WTC11 (cell line): Measurements from ENCODE around the gene NFIA.

Source experiments
- ARID4B ChIP-seq: sonication (generic); formaldehyde crosslinking; IDR thresholded peaks from 2 replicates; pipeline ENCODE4 v1.8.0; 2023; ENCODE audit warnings: missing genetic modification reagents, mild to moderate bottlenecking, borderline replicate concordance
- ATF2 ChIP-seq: sonication (generic); formaldehyde crosslinking; IDR thresholded peaks from 2 replicates; pipeline ENCODE4 v1.8.1; 2022; ENCODE audit warnings: low read depth, missing genetic modification reagents, borderline replicate concordance
- CBFB ChIP-seq: sonication (generic); formaldehyde crosslinking; IDR thresholded peaks from 2 replicates; pipeline ENCODE4 v1.8.1; 2022; ENCODE audit warnings: mild to moderate bottlenecking, low read depth, missing genetic modification reagents
- CTCF ChIP-seq: fragments of 200-600 bp; IDR thresholded peaks from 2 replicates; pipeline ENCODE4 v1.8.0; 2022; ENCODE audit warnings: antibody characterized with exemption
- E2F4 ChIP-seq: sonication (generic); formaldehyde crosslinking; IDR thresholded peaks from 2 replicates; pipeline ENCODE4 v1.8.1; 2022; ENCODE audit warnings: low read depth, mild to moderate bottlenecking, moderate library complexity, missing genetic modification reagents, borderline replicate concordance
- ELF4 ChIP-seq: sonication (generic); formaldehyde crosslinking; IDR thresholded peaks from 2 replicates; pipeline ENCODE4 v1.8.1; 2022; ENCODE audit warnings: low read depth, mild to moderate bottlenecking, moderate library complexity, missing genetic modification reagents
- FOXJ3 ChIP-seq: sonication (generic); formaldehyde crosslinking; IDR thresholded peaks from 2 replicates; pipeline ENCODE4 v1.9.0; 2021; ENCODE audit warnings: missing genetic modification reagents, mild to moderate bottlenecking, borderline replicate concordance
- FOXP4 ChIP-seq: sonication (generic); formaldehyde crosslinking; IDR thresholded peaks from 2 replicates; pipeline ENCODE4 v1.8.0; 2022; ENCODE audit warnings: mild to moderate bottlenecking, missing genetic modification reagents
- MAX ChIP-seq: sonication (generic); formaldehyde crosslinking; IDR thresholded peaks from 2 replicates; pipeline ENCODE4 v1.8.0; 2022; ENCODE audit warnings: mild to moderate bottlenecking, missing genetic modification reagents
- NFE2L1 ChIP-seq: sonication (generic); formaldehyde crosslinking; IDR thresholded peaks from 2 replicates; pipeline ENCODE4 v1.8.1; 2023; ENCODE audit warnings: missing genetic modification reagents
- NR1H2 ChIP-seq: sonication (generic); formaldehyde crosslinking; IDR thresholded peaks from 2 replicates; pipeline ENCODE4 v1.9.0; 2021; ENCODE audit warnings: mild to moderate bottlenecking, moderate library complexity, missing genetic modification reagents
- SP1 ChIP-seq: sonication (generic); formaldehyde crosslinking; conservative IDR thresholded peaks from 2 replicates; pipeline ENCODE4 v1.8.1; 2022; ENCODE audit warnings: missing genetic modification reagents
- ZNF121 ChIP-seq: sonication (generic); formaldehyde crosslinking; IDR thresholded peaks from 2 replicates; pipeline ENCODE4 v1.8.0; 2023; ENCODE audit warnings: missing genetic modification reagents
- ZNF138 ChIP-seq: sonication (generic); formaldehyde crosslinking; conservative IDR thresholded peaks from 2 replicates; pipeline ENCODE4 v1.8.1; 2022; ENCODE audit warnings: mild to moderate bottlenecking, moderate library complexity, missing genetic modification reagents

GRCh38 chr1:61387829-61388228 is 305.5 kb downstream of the NFIA start:
- no peak for TF ChIP-seq CTCF
- no peak for TF ChIP-seq NR1H2 (CRISPR knock-in tag)
- no peak for TF ChIP-seq E2F4 (CRISPR knock-in tag)
- no peak for TF ChIP-seq ATF2 (CRISPR knock-in tag)
- no peak for TF ChIP-seq ZNF138 (CRISPR knock-in tag)
- no peak for TF ChIP-seq ZNF121
- no peak for TF ChIP-seq MAX (CRISPR knock-in tag)
- TF ChIP-seq FOXJ3, result no peak
- TF ChIP-seq CBFB, result no peak
- no peak for TF ChIP-seq SP1
- TF ChIP-seq FOXP4, result no peak
- no peak for TF ChIP-seq NFE2L1
- TF ChIP-seq ARID4B (CRISPR knock-in tag), result no peak
- no peak for TF ChIP-seq ELF4 (CRISPR knock-in tag)
